ENCODE results near the gene RRAGB.

DNA sequence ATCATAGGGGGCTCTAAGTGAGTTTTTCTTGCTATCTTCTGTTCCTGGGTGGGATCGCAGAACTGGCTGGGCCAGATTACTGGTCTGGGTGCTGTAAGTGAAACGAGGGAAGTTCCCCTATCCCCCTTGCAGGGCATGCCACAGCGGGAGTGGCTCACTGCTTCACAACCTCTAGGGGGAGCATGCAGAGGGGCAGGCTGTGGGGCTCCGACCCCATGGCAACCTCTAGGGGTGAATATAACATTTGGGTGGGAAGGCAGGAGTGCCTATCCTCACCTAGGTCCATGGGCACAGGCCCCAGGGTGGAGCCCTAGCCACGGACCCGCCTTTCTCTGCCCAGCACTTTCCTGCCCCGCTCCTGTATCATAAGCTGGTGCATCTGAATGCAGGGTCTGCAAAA lies 1.7 kb upstream of the RRAGB start:
- TF ChIP-seq POLR2A (IDR thresholded peaks at IDR 0.05): no peak
- TF ChIP-seq, protein P1, sequence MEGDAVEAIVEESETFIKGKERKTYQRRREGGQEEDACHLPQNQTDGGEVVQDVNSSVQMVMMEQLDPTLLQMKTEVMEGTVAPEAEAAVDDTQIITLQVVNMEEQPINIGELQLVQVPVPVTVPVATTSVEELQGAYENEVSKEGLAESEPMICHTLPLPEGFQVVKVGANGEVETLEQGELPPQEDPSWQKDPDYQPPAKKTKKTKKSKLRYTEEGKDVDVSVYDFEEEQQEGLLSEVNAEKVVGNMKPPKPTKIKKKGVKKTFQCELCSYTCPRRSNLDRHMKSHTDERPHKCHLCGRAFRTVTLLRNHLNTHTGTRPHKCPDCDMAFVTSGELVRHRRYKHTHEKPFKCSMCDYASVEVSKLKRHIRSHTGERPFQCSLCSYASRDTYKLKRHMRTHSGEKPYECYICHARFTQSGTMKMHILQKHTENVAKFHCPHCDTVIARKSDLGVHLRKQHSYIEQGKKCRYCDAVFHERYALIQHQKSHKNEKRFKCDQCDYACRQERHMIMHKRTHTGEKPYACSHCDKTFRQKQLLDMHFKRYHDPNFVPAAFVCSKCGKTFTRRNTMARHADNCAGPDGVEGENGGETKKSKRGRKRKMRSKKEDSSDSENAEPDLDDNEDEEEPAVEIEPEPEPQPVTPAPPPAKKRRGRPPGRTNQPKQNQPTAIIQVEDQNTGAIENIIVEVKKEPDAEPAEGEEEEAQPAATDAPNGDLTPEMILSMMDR (IDR thresholded peaks at IDR 0.05): no peak
- TF ChIP-seq EP300 (IDR thresholded peaks at IDR 0.05): no peak
